Measurements from ENCODE around the gene SMARCA5. TPM values are rescaled to one million over a fixed set of nuclear protein-coding genes. Genes with fewer than 3 reads are reported as not detected.

The SMARCA5 gene
- total and polyA plus RNA-seq, 10 of the 15 experiments (the other 5 are each of a cell fraction or from before 2014, with no cell fraction given): 21.7 to 69.6 (median 37.4) TPM

DNA sequence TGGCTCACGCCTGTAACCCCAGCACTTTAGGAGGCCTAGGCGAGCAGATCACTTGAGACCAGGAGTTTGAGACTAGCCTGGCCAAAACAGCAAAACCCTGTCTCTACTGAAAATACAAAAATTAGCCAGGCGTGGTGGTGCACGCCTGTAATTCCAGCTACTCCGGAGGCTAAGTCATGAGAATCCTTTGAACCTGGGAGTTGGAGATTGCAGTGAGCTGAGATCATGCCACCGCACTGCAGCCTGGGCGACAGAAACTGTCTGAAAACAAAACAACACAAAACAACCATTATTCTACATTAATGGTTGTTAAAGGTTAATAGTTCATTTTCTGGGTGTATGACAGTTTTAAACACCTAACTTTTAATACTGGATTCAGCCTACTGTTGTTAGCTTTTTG is 1.6 kb upstream of the SMARCA5 start:
- WGBS (ENCODE audit: insufficient coverage, insufficient replicate concordance, low lambda C conversion rate, missing lambda C conversion rate): 84% methylated on average over 7 of the region's 7 CpGs
- ATAC-seq (no peak), FAIRE-seq (no peak), DNase-seq (ENCODE audit: low read depth, low spot score) (no peak)
- H3K36me3 ChIP-seq (ENCODE audit: control insufficient read depth in 2 of 2, insufficient read depth in 2 of 2, low read length in 1 of 2): no peaks in the 10 kb centered on the region
- in situ Hi-C loops (cut with MboI) (no loop called here), intact Hi-C loops (cut with micrococcal nuclease; ENCODE audit: unreplicated experiment) (loop anchor here (2.0 kb wide), 1 partner anchor 323 kb away; no protein-coding TSS in a partner anchor)
- H3K27me3 ChIP-seq (replicated peaks in 1 of 2; ENCODE audit: control insufficient read depth in 2 of 2, insufficient read depth in 2 of 2, low read length in 1 of 2): no peaks in the 10 kb centered on the region; a peak in 1 of 4 replicates
- no peaks in the 10 kb centered on the region for H4K20me1 ChIP-seq (ENCODE audit: control insufficient read depth, insufficient read depth)
- no peak overlapping the region for H3K27ac ChIP-seq (ENCODE audit: control insufficient read depth, insufficient read depth)
- BruUV-seq (replicated peaks): no TSS peak
- H2AFZ ChIP-seq (ENCODE audit: control insufficient read depth, low read depth, low read length): no peak overlapping the region
- POLR2A ChIA-PET: no interaction called here
- CTCF ChIA-PET: no interaction called here
- no peak overlapping the region for H3K9ac ChIP-seq (ENCODE audit: control insufficient read depth, insufficient read depth, low read length)
- no peaks in the 10 kb centered on the region for H3K9me3 ChIP-seq (replicated peaks; ENCODE audit: control insufficient read depth, insufficient read depth, low read length)
- TF ChIP-seq MTA3 (IDR thresholded peaks at IDR 0.05; ENCODE audit: borderline replicate concordance, low read length) (no peak), CREM (IDR thresholded peaks at IDR 0.05; ENCODE audit: low read depth) (no peak), KLF5 (IDR thresholded peaks at IDR 0.05; ENCODE audit: partially characterized antibody) (no peak), SREBF1 (IDR thresholded peaks at IDR 0.05; ENCODE audit: low read length) (no peak), KDM1A (IDR thresholded peaks at IDR 0.05; ENCODE audit: borderline replicate concordance) (no peak), FOXK2 (IDR thresholded peaks at IDR 0.05) (no peak), NFYA (IDR thresholded peaks at IDR 0.05; ENCODE audit: borderline replicate concordance, low read depth, low read length) (no peak), CHD1 (IDR thresholded peaks at IDR 0.05; ENCODE audit: low read depth, low read length) (no peak), RBBP5 (conservative IDR thresholded peaks at IDR 0.05) (no peak), TCF12 (IDR thresholded peaks at IDR 0.05; ENCODE audit: low read depth, low read length) (no peak), HCFC1 (IDR thresholded peaks at IDR 0.05; ENCODE audit: low read length) (no peak), SP1 (IDR thresholded peaks at IDR 0.05; ENCODE audit: low read depth, low read length) (no peak), MYB (IDR thresholded peaks at IDR 0.05; ENCODE audit: borderline replicate concordance, low read depth, low read length) (no peak), NR2F1 (conservative IDR thresholded peaks at IDR 0.05) (no peak), JUND (IDR thresholded peaks at IDR 0.05; ENCODE audit: low read depth, low read length) (no peak), ZBED1 (IDR thresholded peaks at IDR 0.05; ENCODE audit: borderline replicate concordance) (no peak)
- TF ChIP-seq, protein P1, sequence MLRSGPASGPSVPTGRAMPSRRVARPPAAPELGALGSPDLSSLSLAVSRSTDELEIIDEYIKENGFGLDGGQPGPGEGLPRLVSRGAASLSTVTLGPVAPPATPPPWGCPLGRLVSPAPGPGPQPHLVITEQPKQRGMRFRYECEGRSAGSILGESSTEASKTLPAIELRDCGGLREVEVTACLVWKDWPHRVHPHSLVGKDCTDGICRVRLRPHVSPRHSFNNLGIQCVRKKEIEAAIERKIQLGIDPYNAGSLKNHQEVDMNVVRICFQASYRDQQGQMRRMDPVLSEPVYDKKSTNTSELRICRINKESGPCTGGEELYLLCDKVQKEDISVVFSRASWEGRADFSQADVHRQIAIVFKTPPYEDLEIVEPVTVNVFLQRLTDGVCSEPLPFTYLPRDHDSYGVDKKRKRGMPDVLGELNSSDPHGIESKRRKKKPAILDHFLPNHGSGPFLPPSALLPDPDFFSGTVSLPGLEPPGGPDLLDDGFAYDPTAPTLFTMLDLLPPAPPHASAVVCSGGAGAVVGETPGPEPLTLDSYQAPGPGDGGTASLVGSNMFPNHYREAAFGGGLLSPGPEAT (IDR thresholded peaks at IDR 0.05; ENCODE audit: low read depth): no peak
- TF ChIP-seq, protein P2, sequence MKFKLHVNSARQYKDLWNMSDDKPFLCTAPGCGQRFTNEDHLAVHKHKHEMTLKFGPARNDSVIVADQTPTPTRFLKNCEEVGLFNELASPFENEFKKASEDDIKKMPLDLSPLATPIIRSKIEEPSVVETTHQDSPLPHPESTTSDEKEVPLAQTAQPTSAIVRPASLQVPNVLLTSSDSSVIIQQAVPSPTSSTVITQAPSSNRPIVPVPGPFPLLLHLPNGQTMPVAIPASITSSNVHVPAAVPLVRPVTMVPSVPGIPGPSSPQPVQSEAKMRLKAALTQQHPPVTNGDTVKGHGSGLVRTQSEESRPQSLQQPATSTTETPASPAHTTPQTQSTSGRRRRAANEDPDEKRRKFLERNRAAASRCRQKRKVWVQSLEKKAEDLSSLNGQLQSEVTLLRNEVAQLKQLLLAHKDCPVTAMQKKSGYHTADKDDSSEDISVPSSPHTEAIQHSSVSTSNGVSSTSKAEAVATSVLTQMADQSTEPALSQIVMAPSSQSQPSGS (IDR thresholded peaks at IDR 0.05; ENCODE audit: low read length): no peak
- H3K4me3 ChIP-seq: no peak overlapping the region
- no peak overlapping the region for H3K4me2 ChIP-seq (ENCODE audit: control insufficient read depth, insufficient read depth)
- peaks cover 34% of the 10 kb centered on the region for H3K79me2 ChIP-seq (ENCODE audit: control insufficient read depth, insufficient read depth, low read length)
- SMC1A ChIA-PET (ENCODE audit: uncharacterized antibody, unreplicated experiment): interaction anchor here (0.8 to 1.4 kb wide), 4 partner anchors 10 to 259 kb away, joined by 3 to 5 read pairs (median 3); no protein-coding TSS in a partner anchor
- RAD21 ChIA-PET (ENCODE audit: unreplicated experiment): interaction anchor here (0.7 kb wide), 1 partner anchor 176 kb away, joined by 3 read pairs; no protein-coding TSS in a partner anchor
- H3K4me1 ChIP-seq (ENCODE audit: control insufficient read depth, insufficient read depth, low read length): no peaks in the 10 kb centered on the region
